Glutamatergic neuron (in vitro differentiated cells): ENCODE results near the gene DISC1. TPM values are rescaled to one million over a fixed set of nuclear protein-coding genes. Genes with fewer than 3 reads are reported as not detected.

ENCODE experiments used
- DNase-seq: peaks from one replicate; pipeline ENCODE4 v3.0.0; 2022
- H3K27ac Mint-ChIP-seq: one replicate; pipeline ENCODE4 v1.8.0; 2020; ENCODE audit warnings: mild to moderate bottlenecking, mixed read lengths, inconsistent platforms; ENCODE audit not compliant: unreplicated experiment
- H3K27me3 Mint-ChIP-seq: one replicate; pipeline ENCODE4 v1.8.0; 2020; ENCODE audit warnings: mild to moderate bottlenecking, moderate library complexity, mixed read lengths, inconsistent platforms; ENCODE audit not compliant: unreplicated experiment
- H3K36me3 Mint-ChIP-seq: one replicate; pipeline ENCODE4 v1.8.0; 2020; ENCODE audit warnings: mild to moderate bottlenecking, mixed read lengths, inconsistent platforms; ENCODE audit not compliant: unreplicated experiment
- H3K4me1 Mint-ChIP-seq: one replicate; pipeline ENCODE4 v1.8.0; 2020; ENCODE audit warnings: mild to moderate bottlenecking, low read depth, mixed read lengths, inconsistent platforms; ENCODE audit not compliant: unreplicated experiment
- H3K4me3 Mint-ChIP-seq: one replicate; pipeline ENCODE4 v1.8.0; 2020; ENCODE audit warnings: mild to moderate bottlenecking, mixed read lengths, inconsistent platforms; ENCODE audit not compliant: unreplicated experiment
- H3K9me3 Mint-ChIP-seq: one replicate; pipeline ENCODE4 v1.8.0; 2020; ENCODE audit warnings: mild to moderate bottlenecking, moderate library complexity, mixed read lengths, inconsistent platforms; ENCODE audit not compliant: unreplicated experiment
- CTCF ChIP-seq: fragments of 200-600 bp; sonication (generic); IDR thresholded peaks from one replicate; pipeline ENCODE4 v1.5.0; 2021; ENCODE audit not compliant: partially characterized antibody, unreplicated experiment
- total RNA-seq: library from RNA; stranded (reverse); fragmentation: NEBNext Ultra II Directional; extraction: Animal tissue kit (Norgen Biotek cat#: 25700); gene quantifications from one replicate; pipeline ENCODE4 v1.2.1, GENCODE V29; 2021; ENCODE audit not compliant: unreplicated experiment

Gene DISC1
- total RNA-seq, 1 donor from 2014 or later: 9.1 TPM

- H3K4me1 Mint-ChIP-seq: peaks cover 31% of the 10 kb centered on the region
- DNase-seq: peak; percentile 35
- H3K9me3 Mint-ChIP-seq: peaks cover 3% of the 10 kb centered on the region
- no peak for TF ChIP-seq CTCF
- H3K36me3 Mint-ChIP-seq: no peaks in the 10 kb centered on the region
- peak overlapping the region; percentile 51 for H3K4me3 Mint-ChIP-seq
- H3K27me3 Mint-ChIP-seq: no peaks in the 10 kb centered on the region
- H3K27ac Mint-ChIP-seq: peak overlapping the region; percentile 87
Measured at GRCh38 chr1:231919886-231920285, 293.3 kb downstream of the DISC1 start.

- no peak overlapping the region for H3K4me3 Mint-ChIP-seq
- H3K36me3 Mint-ChIP-seq: no peaks in the 10 kb centered on the region
- TF ChIP-seq CTCF: no peak
- peaks cover 3% of the 10 kb centered on the region for H3K9me3 Mint-ChIP-seq
- H3K27ac Mint-ChIP-seq: no peak overlapping the region
- H3K27me3 Mint-ChIP-seq: no peaks in the 10 kb centered on the region
- H3K4me1 Mint-ChIP-seq: peaks cover 31% of the 10 kb centered on the region
- no peak for DNase-seq
Measured at GRCh38 chr1:231921646-231922345, 295.2 kb downstream of the DISC1 start.

GRCh38 chr1:231923491-231924041, 297.0 kb downstream of the DISC1 start:
- H3K4me1 Mint-ChIP-seq: peaks cover 34% of the 10 kb centered on the region
- no peak overlapping the region for H3K4me3 Mint-ChIP-seq
- H3K27ac Mint-ChIP-seq: no peak overlapping the region
- peaks cover 3% of the 10 kb centered on the region for H3K9me3 Mint-ChIP-seq
- no peak for DNase-seq
- no peak for TF ChIP-seq CTCF
- no peaks in the 10 kb centered on the region for H3K36me3 Mint-ChIP-seq
- no peaks in the 10 kb centered on the region for H3K27me3 Mint-ChIP-seq

GRCh38 chr1:231924180-231924579, 297.6 kb downstream of the DISC1 start:
- no peaks in the 10 kb centered on the region for H3K36me3 Mint-ChIP-seq
- H3K27ac Mint-ChIP-seq: peak overlapping the region; percentile 94
- H3K4me3 Mint-ChIP-seq: peak overlapping the region; percentile 26
- H3K27me3 Mint-ChIP-seq: no peaks in the 10 kb centered on the region
- peaks cover 36% of the 10 kb centered on the region for H3K4me1 Mint-ChIP-seq
- DNase-seq: no peak
- TF ChIP-seq CTCF: no peak
- peaks cover 3% of the 10 kb centered on the region for H3K9me3 Mint-ChIP-seq

- Mint-ChIP-seq H3K27ac (no peak overlapping the region), H3K27me3 (no peaks in the 10 kb centered on the region), H3K36me3 (no peaks in the 10 kb centered on the region), H3K4me1 (peaks cover 35% of the 10 kb centered on the region), H3K9me3 (peaks cover 8% of the 10 kb centered on the region), H3K4me3 (no peak overlapping the region)
- no peak for DNase-seq
- no peak for TF ChIP-seq CTCF
Measured at GRCh38 chr1:231925864-231926263, 299.3 kb downstream of the DISC1 start.
